Jurkat, Clone E6-1 (cell line): ENCODE results near the gene DEPDC1B.
A peak's percentile ranks its signal among the peaks of the same experiment; 100 is the strongest.
"Not testable (repeated sequence)": the region's sequence is repeated elsewhere in the genome, so short reads cannot be mapped to it uniquely, and the experiment has no call there.

ENCODE experiments used
- DNase-seq: peaks from one replicate; pipeline ENCODE4 v3.0.0-alpha.2; 2011; ENCODE audit warnings: low read depth, low spot score
- H3K4me3 ChIP-seq: 2 replicates; pipeline ENCODE4 v1.5.1; 2011; ENCODE audit warnings: mild to moderate bottlenecking, low read length, control low read depth, moderate library complexity

The DEPDC1B gene

DNA sequence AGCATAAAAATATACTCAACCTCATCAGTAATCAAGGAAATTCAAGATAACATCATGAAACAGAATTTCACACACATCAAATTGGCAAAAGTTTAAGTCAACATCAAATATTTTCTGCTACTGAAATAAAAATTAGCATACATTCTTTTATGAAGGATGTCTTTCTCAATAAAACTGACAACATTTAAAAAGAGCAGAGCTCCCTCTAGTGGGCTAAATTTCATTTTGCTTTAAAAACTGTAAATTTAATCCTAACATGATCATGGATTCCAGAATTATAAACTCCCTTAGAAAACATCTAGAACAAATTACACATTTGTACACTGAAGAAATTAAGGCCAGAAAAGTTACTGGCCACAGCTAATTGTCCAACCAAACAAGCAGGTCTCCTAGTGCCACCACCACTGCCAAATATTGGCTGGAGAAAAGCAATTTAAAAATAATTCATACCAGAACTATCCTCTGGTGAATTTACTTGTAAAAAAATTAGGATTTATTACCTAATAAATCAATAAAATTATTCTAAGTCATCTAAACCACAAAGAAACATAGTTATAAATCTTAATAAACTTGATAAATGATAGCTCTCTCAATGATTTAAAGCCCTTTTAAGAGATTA lies 31.2 kb downstream of the DEPDC1B start:
- peak; percentile 44 for DNase-seq
- H3K4me3 ChIP-seq = no peak overlapping the region

DNA sequence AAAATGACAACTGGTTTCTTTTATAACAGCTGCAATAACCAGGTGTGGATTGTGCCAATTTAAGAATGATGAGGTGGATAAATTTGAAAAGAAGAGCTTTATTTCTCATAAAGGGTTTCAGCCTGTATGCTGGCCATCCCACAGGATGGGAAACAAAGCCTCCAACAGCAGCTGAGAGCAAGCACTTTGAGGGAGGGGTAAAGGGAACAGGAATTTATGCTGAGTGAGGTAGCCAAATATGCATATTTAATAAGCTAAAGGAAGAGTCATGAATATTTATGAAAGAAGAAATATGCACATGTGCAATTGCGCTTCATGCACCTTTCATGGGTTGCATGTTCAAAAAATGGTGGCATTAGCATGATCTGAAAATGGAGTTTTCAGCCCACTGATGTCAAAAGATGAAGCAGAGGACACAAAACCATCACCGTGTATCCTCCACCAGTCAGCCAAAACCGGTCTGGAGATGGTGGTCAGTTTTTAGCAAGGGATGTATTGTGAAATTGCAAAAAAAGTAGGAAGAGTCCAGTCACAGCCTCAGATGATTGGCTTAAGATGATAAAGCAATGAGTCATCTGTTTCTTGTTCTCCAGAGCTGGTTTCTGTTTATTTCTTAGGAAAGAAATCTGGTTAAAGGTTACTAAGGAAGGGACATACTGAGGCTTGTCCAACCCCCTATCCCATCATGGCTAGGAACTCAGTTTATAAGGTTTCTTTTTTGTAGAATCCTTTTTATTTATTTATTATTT lies 47.9 kb downstream of the DEPDC1B start:
- DNase-seq = no peak
- no peak overlapping the region for H3K4me3 ChIP-seq

- H3K4me3 ChIP-seq = no peak overlapping the region
Measured at GRCh38 chr5:60649288-60649917, 50.6 kb downstream of the DEPDC1B start.

DNA sequence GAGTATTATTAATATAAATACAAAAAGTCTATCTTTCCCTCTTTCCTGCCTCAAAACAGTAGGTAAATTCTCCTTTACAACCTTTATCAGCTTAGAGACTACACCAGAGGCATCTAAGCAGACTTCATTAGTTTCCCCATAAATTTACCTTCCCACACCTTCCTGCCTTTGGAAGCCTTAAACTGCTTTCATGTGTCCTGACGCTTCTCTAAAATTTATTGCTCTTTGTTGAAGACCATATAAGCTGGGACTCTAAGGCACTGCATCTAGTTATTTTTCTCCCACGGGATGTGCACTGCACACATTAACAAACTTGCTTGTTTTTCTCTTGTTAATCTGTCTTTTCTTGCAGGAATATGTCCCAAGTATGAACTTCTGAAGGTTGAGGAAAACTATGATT lies 51.8 kb downstream of the DEPDC1B start:
- DNase-seq = no peak
- no peak overlapping the region for H3K4me3 ChIP-seq

More at GRCh38 chr5:60649288-60649917, 50.6 kb downstream of the DEPDC1B start:
- peak; percentile 41 for DNase-seq

- H3K4me3 ChIP-seq = no peak overlapping the region
- DNase-seq = no peak
Measured at GRCh38 chr5:60640901-60641300, 59.1 kb downstream of the DEPDC1B start.

DNA sequence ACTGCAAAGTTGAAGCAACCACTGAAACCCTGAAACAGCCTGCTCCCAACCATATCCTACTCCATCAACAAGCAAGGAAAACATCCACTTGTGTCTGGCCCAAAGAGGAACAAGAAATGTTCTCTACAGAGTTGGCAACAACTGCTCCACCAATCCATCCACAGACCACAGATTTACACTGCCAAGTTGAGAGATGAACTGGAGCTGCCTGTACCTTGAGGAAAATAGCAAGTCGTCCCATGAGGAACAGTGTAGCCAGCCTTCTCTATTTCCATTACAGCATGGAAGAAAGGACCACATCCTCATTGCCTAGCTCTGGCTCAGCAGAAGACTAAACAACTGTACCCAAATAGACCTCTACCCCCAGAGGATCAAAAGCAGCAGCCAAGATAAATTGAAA lies 60.4 kb downstream of the DEPDC1B start:
- DNase-seq = no peak
- no peak overlapping the region for H3K4me3 ChIP-seq

DNA sequence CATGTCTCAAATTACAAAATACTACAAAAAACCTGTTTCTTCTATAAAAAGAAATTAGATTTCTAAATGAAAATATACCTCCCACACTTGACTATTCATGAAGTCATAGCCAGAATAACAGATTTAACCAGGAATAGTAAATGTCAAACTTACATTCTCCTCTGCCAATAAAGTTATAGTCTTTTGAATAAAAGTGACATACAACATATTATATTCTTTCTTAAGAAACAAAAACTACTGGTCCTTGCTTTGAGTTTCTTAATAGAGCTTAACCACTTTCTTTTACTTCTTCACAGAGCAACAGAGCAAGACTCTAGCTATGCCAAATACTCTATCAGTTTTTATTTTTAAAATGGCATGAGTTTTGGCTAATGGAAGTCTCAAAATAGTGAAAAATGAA lies 61.7 kb downstream of the DEPDC1B start:
- no peak for DNase-seq
- no peak overlapping the region for H3K4me3 ChIP-seq

DNA sequence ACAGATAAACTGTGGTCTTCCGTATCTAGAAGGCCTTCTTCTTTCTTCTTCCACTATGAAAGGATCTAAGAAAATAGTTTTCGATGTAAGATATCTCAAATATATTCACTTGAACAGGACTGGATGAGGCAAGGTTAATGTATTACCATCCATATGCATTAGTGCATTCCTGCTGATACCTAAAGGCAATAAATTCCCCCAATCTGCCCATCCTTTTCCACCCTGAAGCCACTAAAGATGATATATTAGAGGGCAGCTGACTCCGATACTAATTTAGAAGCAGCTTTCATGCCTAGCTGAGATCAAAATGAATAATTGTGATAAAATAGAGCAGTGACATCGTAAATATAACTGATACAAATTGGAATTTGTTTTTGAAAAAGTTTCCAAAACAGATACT lies 63.3 kb downstream of the DEPDC1B start:
- H3K4me3 ChIP-seq = no peak overlapping the region
- no peak for DNase-seq

GRCh38 chr5:60636001-60636400 lies 64.0 kb downstream of the DEPDC1B start:
- H3K4me3 ChIP-seq = no peak overlapping the region
- DNase-seq = no peak

DNA sequence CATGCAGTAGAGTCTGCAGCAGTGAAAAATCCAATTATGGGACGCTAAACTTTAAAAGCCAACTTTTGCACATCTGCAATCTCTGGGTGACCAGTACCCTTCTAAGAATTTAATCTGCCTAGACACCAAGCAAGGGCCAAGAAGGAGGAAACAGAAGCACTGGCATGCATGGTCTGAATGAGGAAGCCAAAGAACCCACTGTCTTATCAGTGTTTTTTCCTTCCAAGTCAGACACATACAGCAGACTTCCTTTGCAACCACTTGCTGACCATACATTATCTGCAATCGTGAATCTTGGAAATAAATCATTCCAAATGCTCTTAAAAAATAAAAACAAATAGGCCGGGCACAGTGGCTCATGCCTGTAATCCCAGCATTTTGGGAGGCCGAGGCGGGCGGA lies 65.9 kb downstream of the DEPDC1B start:
- no peak overlapping the region for H3K4me3 ChIP-seq
- no peak for DNase-seq

- no peak for DNase-seq
- no peak overlapping the region for H3K4me3 ChIP-seq
Measured at GRCh38 chr5:60633341-60633740, 66.6 kb downstream of the DEPDC1B start.

GRCh38 chr5:60632153-60632552 lies 67.8 kb downstream of the DEPDC1B start:
- DNase-seq = no peak
- H3K4me3 ChIP-seq = no peak overlapping the region

DNA sequence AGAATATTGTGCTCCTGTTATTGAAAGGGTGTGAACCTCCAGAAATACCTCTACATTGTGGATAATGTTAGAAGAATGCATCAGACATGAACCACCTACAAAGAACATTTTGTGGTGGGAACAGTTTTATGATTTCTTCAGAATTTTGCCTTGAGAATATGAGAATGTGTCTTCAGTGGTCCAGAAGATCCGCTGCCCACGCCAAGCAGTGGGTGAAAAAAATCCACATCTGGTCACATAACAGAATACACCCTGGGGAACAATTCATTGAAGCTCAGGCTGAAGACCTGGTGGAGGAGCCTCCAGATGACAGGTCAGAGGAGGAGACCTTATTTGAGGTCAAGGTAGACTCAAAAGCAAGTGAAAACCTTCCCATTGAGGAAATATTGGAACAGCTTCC lies 69.1 kb downstream of the DEPDC1B start:
- no peak for DNase-seq
- H3K4me3 ChIP-seq = no peak overlapping the region

DNA sequence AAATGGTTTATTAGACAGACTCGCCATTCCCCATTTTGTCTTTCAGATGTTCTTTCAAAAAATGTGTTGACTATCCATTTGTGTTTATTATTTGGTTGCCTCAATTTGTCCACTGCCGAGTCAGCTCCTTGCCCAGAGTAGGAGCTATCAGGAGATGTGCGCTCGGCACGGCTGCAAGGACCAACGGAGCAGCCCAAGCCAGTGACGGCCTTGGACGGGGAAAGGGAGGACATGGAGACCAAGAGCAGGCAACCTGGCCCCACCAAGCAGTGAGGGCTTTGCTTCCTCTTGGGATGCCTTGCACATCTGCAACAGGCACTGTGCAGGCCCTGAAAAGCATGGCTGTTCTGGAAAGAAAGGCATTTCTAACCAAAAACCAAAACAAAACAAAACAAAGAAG lies 69.8 kb downstream of the DEPDC1B start:
- DNase-seq = no peak
- H3K4me3 ChIP-seq = no peak overlapping the region

GRCh38 chr5:60624875-60625274 lies 75.1 kb downstream of the DEPDC1B start:
- not testable (repeated sequence) for DNase-seq, H3K4me3 ChIP-seq

- not testable (repeated sequence) for H3K4me3 ChIP-seq, DNase-seq
Measured at GRCh38 chr5:60620752-60621151, 79.2 kb downstream of the DEPDC1B start.

- H3K4me3 ChIP-seq = no peak overlapping the region
- DNase-seq = peak; percentile 11
Measured at GRCh38 chr5:60613826-60614225, 86.1 kb downstream of the DEPDC1B start.

DNA sequence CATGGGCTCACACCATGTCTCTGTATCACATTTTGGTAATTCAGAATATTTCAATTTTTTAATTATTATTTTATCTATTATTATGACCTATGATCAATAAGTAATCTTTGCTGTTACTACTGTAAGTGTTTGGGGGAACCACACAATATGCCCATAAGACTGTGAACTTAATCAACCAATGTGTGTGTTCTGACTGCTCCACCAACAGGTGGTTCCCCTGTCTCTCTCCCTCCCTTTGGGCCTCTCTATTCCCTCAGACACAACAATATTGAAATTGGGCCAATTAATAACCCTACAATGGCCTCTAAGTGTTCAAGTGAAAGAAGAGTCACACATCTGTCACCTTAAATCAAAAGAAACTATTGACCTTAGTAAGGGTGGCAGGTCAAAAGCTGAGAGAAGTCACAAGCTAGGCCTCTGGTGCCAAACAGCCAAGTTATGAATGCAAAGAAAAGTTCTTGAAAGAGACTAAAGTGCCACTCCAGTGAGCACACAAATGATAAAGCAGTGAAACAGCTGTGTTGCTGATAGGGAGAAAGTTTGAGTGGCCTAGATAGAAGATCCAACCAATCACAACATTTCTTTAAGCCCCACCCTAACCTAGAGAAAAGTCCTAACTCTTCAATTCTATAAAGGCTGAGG lies 88.7 kb downstream of the DEPDC1B start:
- no peak for DNase-seq
- H3K4me3 ChIP-seq = no peak overlapping the region

DNA sequence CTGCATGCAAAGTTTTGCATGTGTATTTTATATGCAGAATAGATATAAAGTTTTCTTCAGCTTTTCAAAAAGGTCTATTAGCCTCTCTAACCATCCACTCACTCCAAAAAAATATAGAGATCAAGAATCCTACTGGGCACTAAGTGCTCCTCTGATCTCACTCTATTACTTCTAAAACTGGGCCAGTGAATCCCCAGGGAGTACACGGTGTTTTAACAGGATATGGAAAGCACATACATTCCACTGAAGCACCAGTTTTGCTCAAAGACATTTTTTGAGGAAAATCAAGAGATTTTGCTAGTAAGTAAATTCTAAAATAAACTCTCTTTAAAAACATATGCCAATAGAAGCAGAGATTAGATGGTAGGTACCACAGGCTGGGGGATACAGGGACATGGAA lies 95.2 kb downstream of the DEPDC1B start:
- no peak overlapping the region for H3K4me3 ChIP-seq
- no peak for DNase-seq

GRCh38 chr5:60598424-60598823 lies 101.5 kb downstream of the DEPDC1B start:
- DNase-seq = no peak
- H3K4me3 ChIP-seq = no peak overlapping the region
